ENCODE results near the gene IDH3A.

GRCh38 chr15:78197632-78198031, 48.5 kb downstream of the IDH3A start:
- TF ChIP-seq CTCF (IDR thresholded peaks at IDR 0.05; ENCODE audit: low read depth, low read length), result no peak
- TF ChIP-seq POLR2A (IDR thresholded peaks at IDR 0.05; ENCODE audit: extremely low read depth, insufficient read length), result no peak
- TF ChIP-seq MAX (IDR thresholded peaks at IDR 0.05; ENCODE audit: low read depth, low read length), result no peak
- TF ChIP-seq MYC (IDR thresholded peaks at IDR 0.05; ENCODE audit: low read depth, low read length), result no peak

Measured in NB4 (cell line).